HEK293 (cell line): ENCODE results near the gene PGP.
A peak's percentile ranks its signal among the peaks of the same experiment; 100 is the strongest.

Experiments
- CTCF ChIA-PET: fragments of 350-600 bp; formaldehyde crosslinking; extraction: SDS; loops from one replicate; lab custom pipeline; 2021; ENCODE audit warnings: antibody characterized with exemption; lab: Yijun Ruan, JAX
- POLR2A ChIA-PET: fragments of 300-600 bp; formaldehyde crosslinking; extraction: SDS; loops from one replicate; lab custom pipeline; 2020; ENCODE audit warnings: antibody characterized with exemption, inconsistent platforms; lab: Yijun Ruan, JAX
- H3K27ac ChIP-seq: fragments of 200-500 bp; sonication (Bioruptor generic); 2 replicates; pipeline ENCODE4 v1.5.1; 2014; ENCODE audit warnings: low read depth, low read length, control low read depth, inconsistent platforms; ENCODE audit errors: extremely low read depth
- H3K36me3 ChIP-seq, 2 experiments: fragments of 200-500 bp in 1 of 2; sonication (Bioruptor generic) in 1 of 2; 1 replicate in 1 of 2; 2 replicates in 1 of 2; pipeline ENCODE4 v1.5.1; 2014 to 2017; ENCODE audit warnings: inconsistent platforms in 2 of 2, low read length in 2 of 2; ENCODE audit not compliant: control insufficient read depth in 2 of 2, insufficient read depth in 1 of 2
- H3K4me1 ChIP-seq: fragments of 200-500 bp; sonication (Bioruptor generic); 2 replicates; pipeline ENCODE4 v1.5.1; 2014; ENCODE audit warnings: mild to moderate bottlenecking, low read length, inconsistent platforms; ENCODE audit not compliant: control insufficient read depth, insufficient read depth
- H3K4me3 ChIP-seq: 2 replicates; pipeline ENCODE4 v1.5.1; 2011; ENCODE audit warnings: low read depth, mild to moderate bottlenecking, control low read depth, low read length, moderate library complexity
- H3K9me3 ChIP-seq: fragments of 200-500 bp; sonication (Bioruptor generic); 2 replicates; pipeline ENCODE4 v1.5.1; 2014; ENCODE audit warnings: low read depth, low read length, inconsistent platforms; ENCODE audit not compliant: control insufficient read depth, insufficient read depth
- EGR2 ChIP-seq: fragments of 450-650 bp; formaldehyde crosslinking; IDR thresholded peaks from 2 replicates; pipeline ENCODE4 v1.5.1; 2016; ENCODE audit warnings: low read depth, missing biosample characterization, missing genetic modification characterization
- GFI1B ChIP-seq: fragments of 450-650 bp; formaldehyde crosslinking; IDR thresholded peaks from 2 replicates; pipeline ENCODE4 v1.5.1; 2016; ENCODE audit warnings: missing biosample characterization, missing genetic modification characterization
- HOXC10 ChIP-seq: sonication (generic); formaldehyde crosslinking; IDR thresholded peaks from 2 replicates; pipeline ENCODE4 v1.8.1; 2023; ENCODE audit warnings: mild to moderate bottlenecking, missing genetic modification reagents
- MYNN ChIP-seq: fragments of 450-650 bp; formaldehyde crosslinking; IDR thresholded peaks from 2 replicates; pipeline ENCODE4 v1.5.1; 2016; ENCODE audit warnings: missing biosample characterization, missing genetic modification characterization, borderline replicate concordance
- SP7 ChIP-seq: fragments of 450-650 bp; formaldehyde crosslinking; IDR thresholded peaks from 2 replicates; pipeline ENCODE4 v1.5.1; 2016; ENCODE audit warnings: missing biosample characterization, missing genetic modification characterization
- YY2 ChIP-seq: fragments of 450-650 bp; formaldehyde crosslinking; IDR thresholded peaks from 2 replicates; pipeline ENCODE4 v1.5.1; 2016; ENCODE audit warnings: missing biosample characterization, missing genetic modification characterization
- ZFHX2 ChIP-seq: fragments of 450-650 bp; formaldehyde crosslinking; conservative IDR thresholded peaks from 2 replicates; pipeline ENCODE4 v1.5.1; 2016; ENCODE audit warnings: missing biosample characterization, missing genetic modification characterization
- ZNF121 ChIP-seq: fragments of 450-650 bp; formaldehyde crosslinking; IDR thresholded peaks from 2 replicates; pipeline ENCODE4 v1.5.1; 2016; ENCODE audit warnings: missing biosample characterization, missing genetic modification characterization
- ZNF2 ChIP-seq: fragments of 450-650 bp; formaldehyde crosslinking; IDR thresholded peaks from 2 replicates; pipeline ENCODE4 v1.5.1; 2016; ENCODE audit warnings: missing biosample characterization, missing genetic modification characterization
- ZNF24 ChIP-seq: fragments of 450-650 bp; formaldehyde crosslinking; IDR thresholded peaks from 2 replicates; pipeline ENCODE4 v1.5.1; 2016; ENCODE audit warnings: missing biosample characterization, missing genetic modification characterization
- ZNF394 ChIP-seq: fragments of 450-650 bp; formaldehyde crosslinking; IDR thresholded peaks from 2 replicates; pipeline ENCODE4 v1.5.1; 2016; ENCODE audit warnings: missing biosample characterization, missing genetic modification characterization, mild to moderate bottlenecking, moderate library complexity, borderline replicate concordance
- ZNF747 ChIP-seq: fragments of 450-650 bp; formaldehyde crosslinking; IDR thresholded peaks from 2 replicates; pipeline ENCODE4 v1.5.1; 2016; ENCODE audit warnings: missing biosample characterization, missing genetic modification characterization
- ZNF76 ChIP-seq: fragments of 450-650 bp; formaldehyde crosslinking; IDR thresholded peaks from 2 replicates; pipeline ENCODE4; 2016; ENCODE audit warnings: low read depth, missing biosample characterization, missing genetic modification characterization, borderline replicate concordance
- ZNF837 ChIP-seq: fragments of 450-650 bp; formaldehyde crosslinking; IDR thresholded peaks from 2 replicates; pipeline ENCODE4 v1.5.1; 2016; ENCODE audit warnings: missing biosample characterization, missing genetic modification characterization
- TF ChIP-seq, protein P1 (sequence below): fragments of 450-650 bp; formaldehyde crosslinking; optimal IDR thresholded peaks from 2 replicates; pipeline ENCODE3; 2016; ENCODE audit warnings: missing biosample characterization, mild to moderate bottlenecking, missing genetic modification characterization
- TF ChIP-seq, protein P2 (sequence below): fragments of 450-650 bp; formaldehyde crosslinking; IDR thresholded peaks from 2 replicates; pipeline ENCODE4 v1.5.1; 2016; ENCODE audit warnings: missing biosample characterization, missing genetic modification characterization, low read depth
- TF ChIP-seq, protein P3 (sequence below): fragments of 450-650 bp; formaldehyde crosslinking; IDR thresholded peaks from 2 replicates; pipeline ENCODE4 v1.5.1; 2016; ENCODE audit warnings: missing biosample characterization, missing genetic modification characterization
- TF ChIP-seq, protein P4 (sequence below): fragments of 450-650 bp; formaldehyde crosslinking; IDR thresholded peaks from 2 replicates; pipeline ENCODE4 v1.5.1; 2016; ENCODE audit warnings: missing biosample characterization, missing genetic modification characterization

PGP gene

DNA sequence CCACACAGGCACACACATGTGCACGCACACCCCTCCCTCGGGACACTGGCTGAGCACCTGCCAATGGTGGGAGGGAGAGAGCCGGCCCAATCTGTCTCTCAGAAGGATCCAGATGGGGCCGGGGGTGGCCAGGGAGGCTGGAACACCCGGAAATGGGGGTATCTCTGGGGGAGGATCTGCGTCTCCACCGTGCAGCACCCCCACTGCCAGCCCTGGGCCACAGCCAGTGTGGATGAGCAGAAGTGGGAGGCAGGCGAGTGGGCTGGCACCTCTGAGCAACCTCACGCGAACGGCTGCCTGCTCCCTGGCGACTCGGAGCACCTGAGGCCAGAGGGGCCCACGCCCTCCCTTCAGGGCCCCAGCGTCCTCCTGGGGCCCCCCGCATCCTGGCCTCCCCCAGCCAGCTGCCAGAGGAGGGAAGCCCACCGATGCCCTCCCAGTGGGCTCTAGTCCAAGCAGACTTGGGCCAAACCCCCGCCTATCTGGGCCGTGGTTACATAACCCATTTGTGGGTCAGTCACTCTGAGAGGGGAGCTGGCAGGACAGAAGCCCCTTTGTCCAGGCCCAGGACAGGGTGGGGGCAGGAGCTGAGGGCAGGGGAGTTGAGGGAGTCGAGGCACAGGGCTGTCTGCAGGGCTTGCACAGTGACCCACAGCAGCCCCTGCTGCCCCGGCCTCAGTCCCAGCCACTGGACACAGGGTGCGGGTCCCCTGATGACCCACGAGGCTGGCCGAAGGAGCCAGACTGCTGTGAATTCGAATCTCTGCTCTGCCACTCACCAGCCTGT, 23.8 kb downstream of the PGP start:
- no peak overlapping the region for H3K4me3 ChIP-seq
- H3K36me3 ChIP-seq, result peaks cover 0 to 3% of the 10 kb centered on the region in 2 experiments; a peak in 1 of 3 replicates
- no peaks in the 10 kb centered on the region for H3K9me3 ChIP-seq
- ChIA-PET CTCF (no interaction called here), POLR2A (interaction anchor here (1.3 to 1.9 kb wide), 2 partner anchors 9 to 36 kb away, joined by 4 to 7 read pairs; partner anchors contain the start of gene TRAF7)
- TF ChIP-seq EGR2 (tag by site-specific recombination) (peak; percentile 85), ZFHX2 (tag by site-specific recombination) (peak; percentile 86)
- TF ChIP-seq, protein P1, sequence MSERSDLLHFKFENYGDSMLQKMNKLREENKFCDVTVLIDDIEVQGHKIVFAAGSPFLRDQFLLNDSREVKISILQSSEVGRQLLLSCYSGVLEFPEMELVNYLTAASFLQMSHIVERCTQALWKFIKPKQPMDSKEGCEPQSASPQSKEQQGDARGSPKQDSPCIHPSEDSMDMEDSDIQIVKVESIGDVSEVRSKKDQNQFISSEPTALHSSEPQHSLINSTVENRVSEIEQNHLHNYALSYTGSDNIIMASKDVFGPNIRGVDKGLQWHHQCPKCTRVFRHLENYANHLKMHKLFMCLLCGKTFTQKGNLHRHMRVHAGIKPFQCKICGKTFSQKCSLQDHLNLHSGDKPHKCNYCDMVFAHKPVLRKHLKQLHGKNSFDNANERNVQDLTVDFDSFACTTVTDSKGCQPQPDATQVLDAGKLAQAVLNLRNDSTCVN (tag by site-specific recombination), result no peak
- peaks cover 9% of the 10 kb centered on the region; the same call in 1 of the 2 replicates for H3K4me1 ChIP-seq
- no peak overlapping the region for H3K27ac ChIP-seq

DNA sequence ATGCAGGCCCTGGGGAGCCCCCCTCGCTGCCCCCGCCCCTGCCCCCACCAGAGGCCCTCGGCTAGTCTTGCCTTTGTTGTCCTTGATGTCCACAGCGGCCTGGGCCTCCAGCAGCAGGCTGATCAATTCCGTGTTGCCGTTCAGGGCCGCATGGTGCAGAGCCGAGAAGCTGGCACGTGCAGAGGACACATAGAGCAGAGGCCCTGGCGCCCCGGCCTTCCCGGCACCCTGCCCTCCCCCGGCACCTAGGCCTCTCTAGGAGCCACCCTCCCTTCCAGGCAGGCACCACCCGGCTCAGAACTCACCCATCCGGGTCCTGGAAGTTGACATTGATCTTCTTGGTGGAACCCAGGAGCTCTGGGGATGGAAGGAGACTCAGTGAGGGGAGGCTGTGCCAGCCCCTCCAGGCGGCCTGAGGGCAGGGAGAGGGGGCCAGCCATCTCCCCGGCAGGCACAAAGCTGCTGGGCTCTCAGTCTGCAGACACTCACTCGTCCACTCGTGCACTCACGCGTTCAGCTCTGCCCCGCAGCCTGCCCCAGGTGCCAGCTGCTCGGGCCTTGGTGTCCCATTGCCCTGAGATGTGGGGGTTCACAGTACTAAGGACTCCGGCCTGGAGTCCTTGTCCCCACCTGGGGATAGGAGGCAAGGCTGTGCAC, 24.5 kb downstream of the PGP start:
- H3K27ac ChIP-seq, result no peak overlapping the region
- H3K9me3 ChIP-seq, result no peaks in the 10 kb centered on the region
- TF ChIP-seq ZNF837 (tag by site-specific recombination), result no peak
- no peak for TF ChIP-seq MYNN (tag by site-specific recombination)
- TF ChIP-seq SP7, result no peak
- TF ChIP-seq ZNF24 (tag by site-specific recombination), result no peak
- TF ChIP-seq ZNF747 (tag by site-specific recombination), result no peak
- TF ChIP-seq, protein P2, sequence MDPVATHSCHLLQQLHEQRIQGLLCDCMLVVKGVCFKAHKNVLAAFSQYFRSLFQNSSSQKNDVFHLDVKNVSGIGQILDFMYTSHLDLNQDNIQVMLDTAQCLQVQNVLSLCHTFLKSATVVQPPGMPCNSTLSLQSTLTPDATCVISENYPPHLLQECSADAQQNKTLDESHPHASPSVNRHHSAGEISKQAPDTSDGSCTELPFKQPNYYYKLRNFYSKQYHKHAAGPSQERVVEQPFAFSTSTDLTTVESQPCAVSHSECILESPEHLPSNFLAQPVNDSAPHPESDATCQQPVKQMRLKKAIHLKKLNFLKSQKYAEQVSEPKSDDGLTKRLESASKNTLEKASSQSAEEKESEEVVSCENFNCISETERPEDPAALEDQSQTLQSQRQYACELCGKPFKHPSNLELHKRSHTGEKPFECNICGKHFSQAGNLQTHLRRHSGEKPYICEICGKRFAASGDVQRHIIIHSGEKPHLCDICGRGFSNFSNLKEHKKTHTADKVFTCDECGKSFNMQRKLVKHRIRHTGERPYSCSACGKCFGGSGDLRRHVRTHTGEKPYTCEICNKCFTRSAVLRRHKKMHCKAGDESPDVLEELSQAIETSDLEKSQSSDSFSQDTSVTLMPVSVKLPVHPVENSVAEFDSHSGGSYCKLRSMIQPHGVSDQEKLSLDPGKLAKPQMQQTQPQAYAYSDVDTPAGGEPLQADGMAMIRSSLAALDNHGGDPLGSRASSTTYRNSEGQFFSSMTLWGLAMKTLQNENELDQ (tag by site-specific recombination), result no peak
- no peak for TF ChIP-seq GFI1B (tag by site-specific recombination)
- no peak for TF ChIP-seq ZNF394
- no peak for TF ChIP-seq ZNF76 (tag by site-specific recombination)
- TF ChIP-seq, protein P3, sequence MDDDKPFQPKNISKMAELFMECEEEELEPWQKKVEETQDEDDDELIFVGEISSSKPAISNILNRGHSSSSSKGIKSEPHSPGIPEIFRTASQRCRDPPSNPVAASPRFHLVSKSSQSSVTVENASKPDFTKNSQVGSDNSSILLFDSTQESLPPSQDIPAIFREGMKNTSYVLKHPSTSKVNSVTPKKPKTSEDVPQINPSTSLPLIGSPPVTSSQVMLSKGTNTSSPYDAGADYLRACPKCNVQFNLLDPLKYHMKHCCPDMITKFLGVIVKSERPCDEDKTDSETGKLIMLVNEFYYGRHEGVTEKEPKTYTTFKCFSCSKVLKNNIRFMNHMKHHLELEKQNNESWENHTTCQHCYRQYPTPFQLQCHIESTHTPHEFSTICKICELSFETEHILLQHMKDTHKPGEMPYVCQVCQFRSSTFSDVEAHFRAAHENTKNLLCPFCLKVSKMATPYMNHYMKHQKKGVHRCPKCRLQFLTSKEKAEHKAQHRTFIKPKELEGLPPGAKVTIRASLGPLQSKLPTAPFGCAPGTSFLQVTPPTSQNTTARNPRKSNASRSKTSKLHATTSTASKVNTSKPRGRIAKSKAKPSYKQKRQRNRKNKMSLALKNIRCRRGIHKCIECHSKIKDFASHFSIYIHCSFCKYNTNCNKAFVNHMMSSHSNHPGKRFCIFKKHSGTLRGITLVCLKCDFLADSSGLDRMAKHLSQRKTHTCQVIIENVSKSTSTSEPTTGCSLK (tag by site-specific recombination), result no peak
- TF ChIP-seq YY2 (tag by site-specific recombination), result no peak
- TF ChIP-seq, protein P4, sequence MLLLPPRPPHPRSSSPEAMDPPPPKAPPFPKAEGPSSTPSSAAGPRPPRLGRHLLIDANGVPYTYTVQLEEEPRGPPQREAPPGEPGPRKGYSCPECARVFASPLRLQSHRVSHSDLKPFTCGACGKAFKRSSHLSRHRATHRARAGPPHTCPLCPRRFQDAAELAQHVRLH (tag by site-specific recombination), result no peak
- no peak for TF ChIP-seq ZNF121
- no peak for TF ChIP-seq ZNF2 (tag by site-specific recombination)
- no peak for TF ChIP-seq HOXC10 (CRISPR knock-in tag)
- peaks cover 5% of the 10 kb centered on the region; the same call in 1 of the 2 replicates for H3K4me1 ChIP-seq
- peaks cover 0 to 3% of the 10 kb centered on the region in 2 experiments; a peak in 1 of 3 replicates for H3K36me3 ChIP-seq
- ChIA-PET CTCF (no interaction called here), POLR2A (interaction anchor here (1.3 to 1.9 kb wide), 2 partner anchors 10 to 35 kb away, joined by 4 to 7 read pairs; partner anchors contain the start of gene TRAF7)
- no peak overlapping the region for H3K4me3 ChIP-seq
